NOMO-1 treated with dmso at 0.1 percent for 144 hours (cell line): ENCODE data around the gene CES4A.
A peak's percentile ranks its signal among the peaks of the same experiment; 100 is the strongest.
"Not testable (repeated sequence)": the region's sequence is repeated elsewhere in the genome, so short reads cannot be mapped to it uniquely, and the experiment has no call there.

Experiments
- DNase-seq: peaks from one replicate; lab custom pipeline; 2025; ENCODE audit not compliant: unreplicated experiment; lab: John Stamatoyannopoulos, UW

The CES4A gene

DNA sequence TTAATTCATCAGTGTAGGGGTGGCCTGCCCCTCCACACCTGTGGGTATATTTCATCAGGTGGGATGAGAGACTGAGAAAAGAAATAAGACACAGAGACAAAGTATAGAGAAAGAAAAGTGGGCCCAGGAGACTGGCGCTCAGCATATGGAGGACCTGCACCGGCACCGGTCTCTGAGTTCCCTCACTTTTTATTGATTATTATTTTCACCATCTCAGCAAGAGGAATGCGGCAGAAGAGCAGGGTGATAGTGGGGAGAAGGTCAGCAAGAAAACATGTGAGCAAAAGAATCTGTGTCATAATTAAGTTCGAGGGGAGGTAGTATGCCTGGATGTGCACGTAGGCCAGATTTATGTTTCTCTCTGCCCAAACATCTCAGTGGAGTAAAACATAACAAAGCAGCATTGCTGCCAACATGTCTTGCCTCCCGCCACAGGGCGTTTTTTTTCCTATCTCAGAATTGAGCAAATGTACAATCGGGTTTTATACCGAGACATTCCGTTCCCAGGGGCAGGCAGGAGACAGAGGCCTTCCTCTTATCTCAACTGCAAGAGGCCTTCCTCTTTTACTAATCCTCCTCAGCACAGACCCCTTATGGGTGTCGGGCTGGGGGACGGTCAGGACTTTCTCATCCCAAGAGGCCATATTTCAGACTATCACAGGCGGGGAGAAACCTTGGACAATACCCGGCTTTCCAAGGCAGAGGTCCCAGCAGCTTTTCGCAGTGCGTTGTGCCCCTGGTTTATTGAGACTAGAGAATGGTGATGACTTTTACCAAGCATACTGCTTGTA lies 32.8 kb upstream of the CES4A start:
- DNase-seq, result not testable (repeated sequence)

DNA sequence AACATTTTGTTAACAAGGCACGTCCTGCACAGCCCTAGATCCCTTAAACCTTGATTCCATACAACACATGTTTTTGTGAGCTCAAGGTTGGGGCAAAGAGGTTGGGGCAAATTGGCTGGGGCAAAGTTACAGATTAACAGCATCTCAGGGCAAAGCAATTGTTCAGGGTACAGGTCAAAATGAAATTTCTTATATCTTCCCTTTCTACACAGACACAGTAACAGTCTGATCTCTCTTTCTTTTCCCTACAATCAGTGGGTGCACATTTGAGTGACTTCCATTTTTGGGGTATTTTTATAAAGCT lies 32.3 kb upstream of the CES4A start:
- DNase-seq, result not testable (repeated sequence)

- DNase-seq, result no peak
Observed at GRCh38 chr16:66958857-66959703, 29.3 kb upstream of the CES4A start.

DNA sequence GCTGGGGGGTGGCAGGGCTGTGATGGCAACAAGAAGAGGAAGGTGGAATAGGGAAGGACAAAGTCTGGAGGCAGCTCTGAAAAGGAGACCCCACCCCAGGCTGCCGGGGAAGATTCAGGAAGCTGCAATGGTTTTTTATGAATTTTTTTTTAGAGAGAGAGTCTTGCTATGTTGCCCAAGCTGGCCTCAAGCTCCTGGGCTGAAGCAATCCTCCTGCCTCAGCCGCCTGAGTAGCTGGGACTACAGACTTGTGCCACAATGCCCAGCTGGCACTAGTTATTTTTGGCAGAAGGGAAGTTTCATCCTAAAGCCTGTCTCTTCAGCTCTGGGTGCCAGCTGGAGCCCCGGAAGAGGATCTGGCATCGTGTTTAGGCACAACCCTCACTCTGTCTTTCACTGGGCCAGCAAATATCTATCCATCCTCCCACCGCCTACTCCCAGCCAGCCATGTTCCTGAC lies 28.7 kb upstream of the CES4A start:
- DNase-seq, result peak; percentile 43

- no peak for DNase-seq
Observed at GRCh38 chr16:66960270-66960669, 28.1 kb upstream of the CES4A start.

GRCh38 chr16:66961065-66961744 lies 27.2 kb upstream of the CES4A start, which contains the start of gene CES3:
Gene CES3 (plus strand): TSS chr16:66961266. CDS start chr16:66961308, 42 bp downstream.
- peak; percentile 48 for DNase-seq

GRCh38 chr16:66961914-66962313 lies 26.5 kb upstream of the CES4A start:
- no peak for DNase-seq

GRCh38 chr16:66964049-66964448 lies 24.3 kb upstream of the CES4A start:
- DNase-seq, result no peak

GRCh38 chr16:66968847-66969246 lies 19.5 kb upstream of the CES4A start:
- no peak for DNase-seq

GRCh38 chr16:66970775-66971720 lies 17.3 kb upstream of the CES4A start:
- DNase-seq, result no peak

DNA sequence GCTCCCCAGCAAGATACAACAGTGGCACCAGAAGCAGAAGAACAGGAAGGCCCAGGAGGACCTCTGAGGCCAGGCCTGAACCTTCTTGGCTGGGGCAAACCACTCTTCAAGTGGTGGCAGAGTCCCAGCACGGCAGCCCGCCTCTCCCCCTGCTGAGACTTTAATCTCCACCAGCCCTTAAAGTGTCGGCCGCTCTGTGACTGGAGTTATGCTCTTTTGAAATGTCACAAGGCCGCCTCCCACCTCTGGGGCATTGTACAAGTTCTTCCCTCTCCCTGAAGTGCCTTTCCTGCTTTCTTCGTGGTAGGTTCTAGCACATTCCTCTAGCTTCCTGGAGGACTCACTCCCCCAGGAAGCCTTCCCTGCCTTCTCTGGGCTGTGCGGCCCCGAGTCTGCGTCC lies 15.4 kb upstream of the CES4A start:
- no peak for DNase-seq

DNA sequence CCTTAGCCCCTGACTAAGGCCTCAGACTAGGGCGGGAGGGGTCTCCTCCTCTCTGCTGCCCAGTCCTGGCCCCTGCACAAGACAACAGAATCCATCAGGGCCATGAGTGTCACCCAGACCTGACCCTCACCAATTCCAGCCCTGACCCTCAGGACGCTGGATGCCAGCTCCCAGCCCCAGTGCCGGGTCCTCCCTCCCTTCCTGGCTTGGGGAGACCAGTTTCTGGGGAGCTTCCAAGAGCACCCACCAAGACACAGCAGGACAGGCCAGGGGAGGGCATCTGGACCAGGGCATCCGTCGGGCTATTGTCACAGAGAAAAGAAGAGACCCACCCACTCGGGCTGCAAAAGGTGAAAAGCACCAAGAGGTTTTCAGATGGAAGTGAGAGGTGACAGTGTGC lies 14.7 kb upstream of the CES4A start:
- no peak for DNase-seq

DNA sequence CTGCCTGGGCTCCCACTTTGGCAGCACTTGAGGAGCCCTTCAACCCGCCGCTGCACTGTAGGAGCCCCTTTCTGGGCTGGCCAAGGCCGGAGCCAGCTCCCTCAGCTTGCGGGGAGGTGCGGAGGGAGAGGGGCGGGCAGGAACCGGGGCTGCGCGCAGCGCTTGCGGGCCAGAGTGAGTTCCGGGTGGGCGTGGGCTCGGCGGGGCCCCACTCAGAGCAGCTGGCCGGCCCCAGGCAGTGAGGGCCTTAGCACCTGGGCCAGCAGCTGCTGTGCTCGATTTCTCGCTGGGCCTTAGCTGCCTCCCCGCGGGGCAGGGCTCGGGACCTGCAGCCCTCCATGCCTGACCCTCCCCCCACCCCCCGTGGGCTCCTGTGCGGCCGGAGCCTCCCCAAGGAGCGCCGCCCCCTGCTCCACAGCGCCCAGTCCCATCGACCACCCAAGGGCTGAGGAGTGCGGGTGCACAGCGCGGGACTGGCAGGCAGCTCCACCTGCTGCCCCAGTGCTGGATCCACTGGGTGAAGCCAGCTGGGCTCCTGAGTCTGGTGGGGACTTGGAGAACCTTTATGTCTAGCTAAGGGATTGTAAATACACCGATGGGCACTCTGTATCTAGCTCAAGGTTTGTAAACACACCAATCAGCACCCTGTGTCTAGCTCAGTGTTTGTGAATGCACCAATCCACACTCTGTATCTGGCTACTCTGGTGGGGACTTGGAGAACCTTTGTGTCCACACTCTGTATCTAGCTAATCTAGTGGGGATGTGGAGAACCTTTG lies 14.0 kb upstream of the CES4A start:
- DNase-seq, result not testable (repeated sequence)

GRCh38 chr16:66974932-66975246 lies 13.5 kb upstream of the CES4A start:
- DNase-seq, result not testable (repeated sequence)

GRCh38 chr16:66975302-66975893 lies 13.0 kb upstream of the CES4A start:
- DNase-seq, result no peak

DNA sequence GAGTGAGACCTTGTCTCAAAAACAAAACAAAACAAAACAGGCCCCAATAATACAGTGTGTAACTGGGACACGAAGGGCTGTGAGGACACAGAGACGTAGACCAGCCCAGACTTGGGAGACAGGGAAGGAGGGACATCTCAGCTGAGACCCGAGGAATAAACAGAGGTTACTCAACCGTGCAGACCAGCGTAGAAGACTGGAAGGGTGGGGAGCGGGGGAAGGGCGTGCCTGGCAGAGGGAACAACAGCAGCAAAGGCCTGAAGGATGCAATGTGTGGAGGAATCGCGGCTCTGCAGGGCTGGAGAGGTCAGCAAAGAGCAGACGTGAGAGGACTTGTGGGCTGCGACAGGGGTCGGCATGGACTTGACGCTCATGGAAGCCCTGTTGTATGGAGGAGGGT lies 11.6 kb upstream of the CES4A start:
- DNase-seq, result no peak

GRCh38 chr16:66977341-66978113 lies 10.9 kb upstream of the CES4A start:
- DNase-seq, result peak; percentile 76

GRCh38 chr16:66979011-66979717 lies 9.2 kb upstream of the CES4A start:
- DNase-seq, result no peak
